ENCODE results near the gene ARL6IP5. TPM values are rescaled to one million over a fixed set of nuclear protein-coding genes. Genes with fewer than 3 reads are reported as not detected.

The ARL6IP5 gene
- total RNA-seq, 1 donor, result 89.4 TPM

DNA sequence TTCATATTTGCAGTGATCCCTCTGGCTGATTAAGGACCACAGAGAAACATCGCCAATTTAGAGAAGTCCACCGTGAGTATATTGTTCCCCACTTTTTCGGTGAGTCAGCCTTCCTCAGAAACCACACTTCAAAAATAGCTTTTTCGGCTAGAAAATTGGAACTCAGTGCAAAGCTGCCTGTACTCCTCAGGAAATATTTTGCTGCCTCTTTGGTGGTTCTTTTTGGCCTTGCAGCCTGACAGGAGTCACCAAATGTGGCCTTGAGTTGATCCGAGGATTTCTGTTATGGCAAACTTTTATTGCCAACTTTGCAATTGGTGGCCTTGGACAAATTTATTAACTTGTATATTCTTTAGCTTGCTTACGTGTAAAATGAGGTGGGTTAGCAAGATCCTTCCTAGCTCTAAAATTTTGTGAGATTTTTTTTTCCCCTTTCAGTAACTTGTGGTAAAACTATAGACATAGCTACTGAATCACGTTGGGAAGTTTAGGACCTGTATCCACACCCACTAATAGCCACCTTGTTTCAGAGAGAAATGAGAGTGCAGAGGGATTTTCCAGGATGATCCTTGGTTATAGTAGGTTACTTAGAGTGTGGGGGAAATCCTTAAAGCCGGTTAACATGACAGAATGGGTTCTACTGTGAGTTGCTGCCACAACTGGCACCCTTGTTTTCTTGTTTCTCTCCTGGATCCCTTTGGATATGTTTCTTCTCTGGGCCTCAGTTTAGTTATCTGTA is 9.9 kb downstream of the ARL6IP5 start:
- H3K4me3 ChIP-seq (ENCODE audit: low read depth, low read length), result no peak overlapping the region
- TF ChIP-seq, protein P1, sequence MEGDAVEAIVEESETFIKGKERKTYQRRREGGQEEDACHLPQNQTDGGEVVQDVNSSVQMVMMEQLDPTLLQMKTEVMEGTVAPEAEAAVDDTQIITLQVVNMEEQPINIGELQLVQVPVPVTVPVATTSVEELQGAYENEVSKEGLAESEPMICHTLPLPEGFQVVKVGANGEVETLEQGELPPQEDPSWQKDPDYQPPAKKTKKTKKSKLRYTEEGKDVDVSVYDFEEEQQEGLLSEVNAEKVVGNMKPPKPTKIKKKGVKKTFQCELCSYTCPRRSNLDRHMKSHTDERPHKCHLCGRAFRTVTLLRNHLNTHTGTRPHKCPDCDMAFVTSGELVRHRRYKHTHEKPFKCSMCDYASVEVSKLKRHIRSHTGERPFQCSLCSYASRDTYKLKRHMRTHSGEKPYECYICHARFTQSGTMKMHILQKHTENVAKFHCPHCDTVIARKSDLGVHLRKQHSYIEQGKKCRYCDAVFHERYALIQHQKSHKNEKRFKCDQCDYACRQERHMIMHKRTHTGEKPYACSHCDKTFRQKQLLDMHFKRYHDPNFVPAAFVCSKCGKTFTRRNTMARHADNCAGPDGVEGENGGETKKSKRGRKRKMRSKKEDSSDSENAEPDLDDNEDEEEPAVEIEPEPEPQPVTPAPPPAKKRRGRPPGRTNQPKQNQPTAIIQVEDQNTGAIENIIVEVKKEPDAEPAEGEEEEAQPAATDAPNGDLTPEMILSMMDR (IDR thresholded peaks at IDR 0.05; ENCODE audit: insufficient read depth, low read depth, low read length), result no peak
- DNase-seq (ENCODE audit: low read depth), result no peak

DNA sequence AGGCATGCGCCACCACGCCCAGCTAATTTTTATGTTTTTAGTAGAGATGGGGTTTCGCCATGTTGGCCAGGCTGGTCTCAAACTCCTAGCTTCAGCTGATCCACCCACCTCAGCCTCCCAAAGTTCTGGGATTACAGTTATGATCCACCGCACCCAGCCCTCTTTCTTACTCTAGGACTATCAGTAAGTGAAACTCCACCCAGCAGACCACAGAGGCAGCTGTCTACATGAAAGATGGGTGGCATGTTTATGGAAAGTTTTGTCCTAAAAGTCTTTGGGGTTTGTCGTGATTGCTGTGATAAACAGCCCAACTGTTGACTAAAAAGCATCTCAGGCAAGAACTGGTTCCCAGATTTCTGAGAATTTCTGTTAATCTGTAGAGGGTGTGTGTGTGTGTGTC is 10.9 kb downstream of the ARL6IP5 start:
- TF ChIP-seq, protein P1 (IDR thresholded peaks at IDR 0.05; ENCODE audit: insufficient read depth, low read depth, low read length), result no peak
- peak; percentile 54 for DNase-seq (ENCODE audit: low read depth)
- no peak overlapping the region for H3K4me3 ChIP-seq (ENCODE audit: low read depth, low read length)

DNA sequence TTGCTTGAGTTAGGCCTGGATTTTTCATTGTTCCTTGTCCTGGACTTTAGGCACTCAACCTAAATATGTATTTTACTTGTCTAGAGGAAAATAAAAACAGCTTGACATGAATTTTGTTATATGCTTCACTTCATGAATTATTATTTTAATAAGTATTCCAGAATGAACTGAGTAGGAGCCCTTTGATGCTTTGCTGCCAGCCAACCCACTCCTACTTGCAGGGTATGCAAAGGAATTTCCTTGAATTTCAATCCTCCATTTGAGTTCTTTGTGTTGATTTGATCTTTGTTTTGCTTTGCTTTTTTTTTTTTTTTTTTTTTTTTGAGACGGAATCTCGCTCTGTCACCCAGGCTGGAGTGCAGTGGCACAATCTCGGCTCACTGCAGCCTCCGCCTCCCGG is 11.6 kb downstream of the ARL6IP5 start:
- H3K4me3 ChIP-seq (ENCODE audit: low read depth, low read length), result no peak overlapping the region
- no peak for DNase-seq (ENCODE audit: low read depth)
- TF ChIP-seq, protein P1 (IDR thresholded peaks at IDR 0.05; ENCODE audit: insufficient read depth, low read depth, low read length), result no peak

DNA sequence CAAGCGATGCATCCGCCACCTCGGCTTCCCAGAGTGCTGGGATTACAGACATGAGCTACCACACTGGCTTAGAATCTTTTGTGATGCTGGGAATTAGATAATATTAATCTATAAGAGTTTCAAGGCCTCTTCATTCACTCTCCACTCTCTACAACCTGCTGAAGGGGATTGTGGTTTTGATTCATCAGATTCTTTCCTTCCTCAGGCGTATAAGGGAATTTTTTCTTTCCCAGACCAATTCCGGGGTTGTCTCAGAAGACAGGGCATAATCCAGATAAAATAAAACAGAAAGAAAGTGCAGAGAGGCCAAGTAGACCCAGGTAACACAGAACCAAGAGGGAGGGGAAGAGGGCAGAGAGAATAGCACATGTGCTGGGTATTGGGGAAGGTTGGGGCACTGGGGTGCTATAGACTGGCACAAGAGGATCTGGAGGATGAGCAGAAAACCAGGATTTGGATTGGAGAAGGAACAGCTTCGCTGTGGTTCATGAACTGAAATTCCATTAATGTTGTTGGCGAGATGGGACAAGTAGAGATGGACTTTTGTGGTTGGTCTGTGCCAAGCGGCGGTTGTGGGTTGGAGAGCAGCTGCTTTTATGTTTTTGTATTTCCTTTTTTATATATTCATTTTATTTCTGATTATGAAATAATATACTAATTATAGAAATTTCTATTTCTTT is 12.8 kb downstream of the ARL6IP5 start:
- no peak overlapping the region for H3K4me3 ChIP-seq (ENCODE audit: low read depth, low read length)
- TF ChIP-seq, protein P1 (IDR thresholded peaks at IDR 0.05; ENCODE audit: insufficient read depth, low read depth, low read length), result no peak
- no peak for DNase-seq (ENCODE audit: low read depth)

DNA sequence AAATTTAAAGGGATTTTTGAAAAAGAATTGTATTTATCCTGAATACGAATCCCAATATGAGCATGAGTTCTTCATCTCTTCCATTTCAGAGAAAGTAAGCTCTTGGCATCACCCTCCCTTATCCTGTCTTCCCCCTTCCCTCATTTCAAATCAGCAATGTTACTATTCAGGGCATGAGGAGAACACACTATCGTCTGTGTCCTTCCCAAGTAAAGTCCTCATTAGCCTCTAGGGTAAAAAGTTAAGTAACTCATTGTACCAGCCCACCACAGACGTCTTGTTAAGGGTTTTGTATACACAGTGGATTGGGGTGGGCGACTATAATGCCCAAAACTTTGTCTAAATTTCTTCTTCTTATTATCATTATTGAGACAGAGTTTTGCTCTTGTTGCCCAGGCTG is 14.8 kb downstream of the ARL6IP5 start:
- no peak overlapping the region for H3K4me3 ChIP-seq (ENCODE audit: low read depth, low read length)
- TF ChIP-seq, protein P1 (IDR thresholded peaks at IDR 0.05; ENCODE audit: insufficient read depth, low read depth, low read length), result no peak
- no peak for DNase-seq (ENCODE audit: low read depth)

DNA sequence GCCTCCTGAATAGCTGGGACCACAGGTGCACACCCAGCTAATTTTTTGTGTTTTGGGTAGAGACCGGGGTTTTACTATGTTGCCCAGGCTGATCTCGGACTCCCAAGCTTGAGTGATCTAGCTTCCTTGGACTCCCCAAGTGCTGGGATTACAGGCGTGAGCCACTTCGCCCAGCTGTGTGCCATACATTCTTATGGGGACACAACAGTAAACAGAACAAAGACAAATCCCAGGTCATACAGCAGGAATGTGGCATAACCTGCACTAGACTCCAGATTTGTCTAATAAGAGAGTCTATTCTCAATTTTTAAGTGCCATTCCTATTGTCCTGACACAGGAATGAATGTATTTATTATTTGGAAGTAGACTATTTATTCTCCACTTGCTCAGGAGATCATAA is 17.6 kb downstream of the ARL6IP5 start:
- no peak overlapping the region for H3K4me3 ChIP-seq (ENCODE audit: low read depth, low read length)
- TF ChIP-seq, protein P1 (IDR thresholded peaks at IDR 0.05; ENCODE audit: insufficient read depth, low read depth, low read length), result no peak
- no peak for DNase-seq (ENCODE audit: low read depth)

All from fibroblast of villous mesenchyme (primary cell).